SK-N-SH treated with all-trans-retinoic acid at 6 μM for 48 hours (cell line): ENCODE results near the gene AGR3.

Source experiments
- ARNTL ChIP-seq: fragments of 450-650 bp; formaldehyde crosslinking; IDR thresholded peaks from 2 replicates; pipeline ENCODE4 v1.5.0; 2020; ENCODE audit warnings: low read depth, mild to moderate bottlenecking, moderate library complexity, borderline replicate concordance
- GLIS3 ChIP-seq: fragments of 250-450 bp; sonication (Bioruptor Pico); IDR thresholded peaks from 2 replicates; pipeline ENCODE4 v1.5.0; 2020; ENCODE audit warnings: mild to moderate bottlenecking, moderate library complexity
- ISL1 ChIP-seq: fragments of 250-450 bp; sonication (Bioruptor Pico); IDR thresholded peaks from 2 replicates; pipeline ENCODE4 v2.1.2; 2022; ENCODE audit warnings: mild to moderate bottlenecking, moderate library complexity
- PPARA ChIP-seq: fragments of 250-450 bp; sonication (Bioruptor Pico); IDR thresholded peaks from 2 replicates; pipeline ENCODE4 v1.5.0; 2020; ENCODE audit warnings: mild to moderate bottlenecking, borderline replicate concordance
- RARB ChIP-seq: fragments of 250-450 bp; sonication (Bioruptor Pico); IDR thresholded peaks from 2 replicates; pipeline ENCODE4 v1.8.0; 2021; ENCODE audit warnings: mild to moderate bottlenecking, moderate library complexity
- SNAI2 ChIP-seq: fragments of 250-450 bp; sonication (Bioruptor Pico); IDR thresholded peaks from 2 replicates; pipeline ENCODE4 v1.5.0; 2020; ENCODE audit warnings: mild to moderate bottlenecking, moderate library complexity
- ZC3H10 ChIP-seq: fragments of 250-450 bp; sonication (Bioruptor Pico); IDR thresholded peaks from 2 replicates; pipeline ENCODE4 v1.5.1; 2021; ENCODE audit warnings: mild to moderate bottlenecking, moderate library complexity
- ZFP3 ChIP-seq: fragments of 250-450 bp; sonication (Bioruptor Pico); IDR thresholded peaks from 2 replicates; pipeline ENCODE4 v1.5.0; 2020; ENCODE audit warnings: mild to moderate bottlenecking, moderate library complexity
- ZFP30 ChIP-seq: fragments of 450-650 bp; formaldehyde crosslinking; IDR thresholded peaks from 2 replicates; pipeline ENCODE4 v1.5.0; 2022; ENCODE audit warnings: mild to moderate bottlenecking, moderate library complexity
- ZNF565 ChIP-seq: fragments of 450-650 bp; formaldehyde crosslinking; conservative IDR thresholded peaks from 2 replicates; pipeline ENCODE4 v1.5.0; 2020; ENCODE audit warnings: low read depth, mild to moderate bottlenecking, moderate library complexity
- TF ChIP-seq, protein P1 (sequence below): fragments of 250-450 bp; sonication (Bioruptor Pico); IDR thresholded peaks from 2 replicates; pipeline ENCODE4 v1.8.0; 2020; ENCODE audit warnings: mild to moderate bottlenecking, moderate library complexity, borderline replicate concordance
- TF ChIP-seq, protein P2 (sequence below): fragments of 250-450 bp; sonication (Bioruptor Pico); IDR thresholded peaks from 2 replicates; pipeline ENCODE4 v1.5.1; 2020; ENCODE audit warnings: low read depth, mild to moderate bottlenecking, moderate library complexity
- TF ChIP-seq, protein P3 (sequence below): fragments of 250-450 bp; sonication (Bioruptor Pico); IDR thresholded peaks from 2 replicates; pipeline ENCODE4 v1.5.0; 2020; ENCODE audit warnings: mild to moderate bottlenecking, moderate library complexity
- TF ChIP-seq, protein P4 (sequence below): fragments of 250-450 bp; sonication (Bioruptor Pico); IDR thresholded peaks from 2 replicates; pipeline ENCODE4 v1.8.0; 2021; ENCODE audit warnings: low read depth, mild to moderate bottlenecking, moderate library complexity, borderline replicate concordance

DNA sequence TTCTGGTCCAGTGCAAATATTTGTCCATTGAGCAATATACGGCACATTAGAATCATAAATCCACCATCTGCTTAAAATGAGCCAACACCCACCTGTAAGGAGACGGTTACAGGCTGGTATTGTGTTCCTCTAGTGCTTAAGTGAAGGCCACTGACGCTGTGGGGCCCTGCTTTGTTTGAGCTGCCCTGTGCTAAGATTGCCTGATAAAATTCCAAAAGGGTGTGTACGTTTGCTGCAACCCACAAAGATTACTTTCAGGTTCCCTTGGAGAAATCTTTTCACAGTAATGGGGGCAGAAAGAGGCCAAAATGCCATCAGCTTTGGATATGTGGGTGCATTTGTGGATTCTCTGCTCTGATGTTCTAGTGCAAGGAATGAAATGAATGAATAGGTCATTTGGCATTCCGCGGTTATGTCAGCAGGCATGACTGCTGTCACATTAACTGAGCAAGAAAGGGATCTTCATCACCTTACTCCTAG lies 34.4 kb downstream of the AGR3 start:
- TF ChIP-seq PPARA (no peak), ARNTL (CRISPR knock-in tag) (no peak), ZC3H10 (no peak), ZNF565 (CRISPR knock-in tag) (no peak), SNAI2 (CRISPR knock-in tag) (no peak), ZFP3 (CRISPR knock-in tag) (no peak), ZFP30 (CRISPR knock-in tag) (no peak), RARB (CRISPR knock-in tag) (no peak), GLIS3 (CRISPR knock-in tag) (no peak), ISL1 (CRISPR knock-in tag) (no peak)
- TF ChIP-seq, protein P1, sequence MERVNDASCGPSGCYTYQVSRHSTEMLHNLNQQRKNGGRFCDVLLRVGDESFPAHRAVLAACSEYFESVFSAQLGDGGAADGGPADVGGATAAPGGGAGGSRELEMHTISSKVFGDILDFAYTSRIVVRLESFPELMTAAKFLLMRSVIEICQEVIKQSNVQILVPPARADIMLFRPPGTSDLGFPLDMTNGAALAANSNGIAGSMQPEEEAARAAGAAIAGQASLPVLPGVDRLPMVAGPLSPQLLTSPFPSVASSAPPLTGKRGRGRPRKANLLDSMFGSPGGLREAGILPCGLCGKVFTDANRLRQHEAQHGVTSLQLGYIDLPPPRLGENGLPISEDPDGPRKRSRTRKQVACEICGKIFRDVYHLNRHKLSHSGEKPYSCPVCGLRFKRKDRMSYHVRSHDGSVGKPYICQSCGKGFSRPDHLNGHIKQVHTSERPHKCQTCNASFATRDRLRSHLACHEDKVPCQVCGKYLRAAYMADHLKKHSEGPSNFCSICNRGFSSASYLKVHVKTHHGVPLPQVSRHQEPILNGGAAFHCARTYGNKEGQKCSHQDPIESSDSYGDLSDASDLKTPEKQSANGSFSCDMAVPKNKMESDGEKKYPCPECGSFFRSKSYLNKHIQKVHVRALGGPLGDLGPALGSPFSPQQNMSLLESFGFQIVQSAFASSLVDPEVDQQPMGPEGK (CRISPR knock-in tag), result no peak
- TF ChIP-seq, protein P2, sequence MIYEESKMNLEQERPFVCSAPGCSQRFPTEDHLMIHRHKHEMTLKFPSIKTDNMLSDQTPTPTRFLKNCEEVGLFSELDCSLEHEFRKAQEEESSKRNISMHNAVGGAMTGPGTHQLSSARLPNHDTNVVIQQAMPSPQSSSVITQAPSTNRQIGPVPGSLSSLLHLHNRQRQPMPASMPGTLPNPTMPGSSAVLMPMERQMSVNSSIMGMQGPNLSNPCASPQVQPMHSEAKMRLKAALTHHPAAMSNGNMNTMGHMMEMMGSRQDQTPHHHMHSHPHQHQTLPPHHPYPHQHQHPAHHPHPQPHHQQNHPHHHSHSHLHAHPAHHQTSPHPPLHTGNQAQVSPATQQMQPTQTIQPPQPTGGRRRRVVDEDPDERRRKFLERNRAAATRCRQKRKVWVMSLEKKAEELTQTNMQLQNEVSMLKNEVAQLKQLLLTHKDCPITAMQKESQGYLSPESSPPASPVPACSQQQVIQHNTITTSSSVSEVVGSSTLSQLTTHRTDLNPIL (CRISPR knock-in tag), result no peak
- TF ChIP-seq, protein P3, sequence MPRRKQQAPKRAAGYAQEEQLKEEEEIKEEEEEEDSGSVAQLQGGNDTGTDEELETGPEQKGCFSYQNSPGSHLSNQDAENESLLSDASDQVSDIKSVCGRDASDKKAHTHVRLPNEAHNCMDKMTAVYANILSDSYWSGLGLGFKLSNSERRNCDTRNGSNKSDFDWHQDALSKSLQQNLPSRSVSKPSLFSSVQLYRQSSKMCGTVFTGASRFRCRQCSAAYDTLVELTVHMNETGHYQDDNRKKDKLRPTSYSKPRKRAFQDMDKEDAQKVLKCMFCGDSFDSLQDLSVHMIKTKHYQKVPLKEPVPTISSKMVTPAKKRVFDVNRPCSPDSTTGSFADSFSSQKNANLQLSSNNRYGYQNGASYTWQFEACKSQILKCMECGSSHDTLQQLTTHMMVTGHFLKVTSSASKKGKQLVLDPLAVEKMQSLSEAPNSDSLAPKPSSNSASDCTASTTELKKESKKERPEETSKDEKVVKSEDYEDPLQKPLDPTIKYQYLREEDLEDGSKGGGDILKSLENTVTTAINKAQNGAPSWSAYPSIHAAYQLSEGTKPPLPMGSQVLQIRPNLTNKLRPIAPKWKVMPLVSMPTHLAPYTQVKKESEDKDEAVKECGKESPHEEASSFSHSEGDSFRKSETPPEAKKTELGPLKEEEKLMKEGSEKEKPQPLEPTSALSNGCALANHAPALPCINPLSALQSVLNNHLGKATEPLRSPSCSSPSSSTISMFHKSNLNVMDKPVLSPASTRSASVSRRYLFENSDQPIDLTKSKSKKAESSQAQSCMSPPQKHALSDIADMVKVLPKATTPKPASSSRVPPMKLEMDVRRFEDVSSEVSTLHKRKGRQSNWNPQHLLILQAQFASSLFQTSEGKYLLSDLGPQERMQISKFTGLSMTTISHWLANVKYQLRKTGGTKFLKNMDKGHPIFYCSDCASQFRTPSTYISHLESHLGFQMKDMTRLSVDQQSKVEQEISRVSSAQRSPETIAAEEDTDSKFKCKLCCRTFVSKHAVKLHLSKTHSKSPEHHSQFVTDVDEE (CRISPR knock-in tag), result no peak
- TF ChIP-seq, protein P4, sequence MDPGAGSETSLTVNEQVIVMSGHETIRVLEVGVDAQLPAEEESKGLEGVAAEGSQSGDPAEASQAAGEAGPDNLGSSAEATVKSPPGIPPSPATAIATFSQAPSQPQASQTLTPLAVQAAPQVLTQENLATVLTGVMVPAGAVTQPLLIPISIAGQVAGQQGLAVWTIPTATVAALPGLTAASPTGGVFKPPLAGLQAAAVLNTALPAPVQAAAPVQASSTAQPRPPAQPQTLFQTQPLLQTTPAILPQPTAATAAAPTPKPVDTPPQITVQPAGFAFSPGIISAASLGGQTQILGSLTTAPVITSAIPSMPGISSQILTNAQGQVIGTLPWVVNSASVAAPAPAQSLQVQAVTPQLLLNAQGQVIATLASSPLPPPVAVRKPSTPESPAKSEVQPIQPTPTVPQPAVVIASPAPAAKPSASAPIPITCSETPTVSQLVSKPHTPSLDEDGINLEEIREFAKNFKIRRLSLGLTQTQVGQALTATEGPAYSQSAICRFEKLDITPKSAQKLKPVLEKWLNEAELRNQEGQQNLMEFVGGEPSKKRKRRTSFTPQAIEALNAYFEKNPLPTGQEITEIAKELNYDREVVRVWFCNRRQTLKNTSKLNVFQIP (CRISPR knock-in tag), result no peak
